ENCODE results near the gene IL17F. TPM values are rescaled to one million over a fixed set of nuclear protein-coding genes. Genes with fewer than 3 reads are reported as not detected.

Gene IL17F
- total RNA-seq, 1 donor from 2014 or later: not detected

- no peak overlapping the region for H3K4me3 ChIP-seq (ENCODE audit: low read depth, low read length)
- TF ChIP-seq, protein P1, sequence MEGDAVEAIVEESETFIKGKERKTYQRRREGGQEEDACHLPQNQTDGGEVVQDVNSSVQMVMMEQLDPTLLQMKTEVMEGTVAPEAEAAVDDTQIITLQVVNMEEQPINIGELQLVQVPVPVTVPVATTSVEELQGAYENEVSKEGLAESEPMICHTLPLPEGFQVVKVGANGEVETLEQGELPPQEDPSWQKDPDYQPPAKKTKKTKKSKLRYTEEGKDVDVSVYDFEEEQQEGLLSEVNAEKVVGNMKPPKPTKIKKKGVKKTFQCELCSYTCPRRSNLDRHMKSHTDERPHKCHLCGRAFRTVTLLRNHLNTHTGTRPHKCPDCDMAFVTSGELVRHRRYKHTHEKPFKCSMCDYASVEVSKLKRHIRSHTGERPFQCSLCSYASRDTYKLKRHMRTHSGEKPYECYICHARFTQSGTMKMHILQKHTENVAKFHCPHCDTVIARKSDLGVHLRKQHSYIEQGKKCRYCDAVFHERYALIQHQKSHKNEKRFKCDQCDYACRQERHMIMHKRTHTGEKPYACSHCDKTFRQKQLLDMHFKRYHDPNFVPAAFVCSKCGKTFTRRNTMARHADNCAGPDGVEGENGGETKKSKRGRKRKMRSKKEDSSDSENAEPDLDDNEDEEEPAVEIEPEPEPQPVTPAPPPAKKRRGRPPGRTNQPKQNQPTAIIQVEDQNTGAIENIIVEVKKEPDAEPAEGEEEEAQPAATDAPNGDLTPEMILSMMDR (conservative IDR thresholded peaks at IDR 0.05; ENCODE audit: low read depth, low read length): no peak
- DNase-seq (ENCODE audit: low read depth): no peak
Measured at GRCh38 chr6:52195886-52196285, 48.4 kb downstream of the IL17F start.

GRCh38 chr6:52191824-52192223, 52.5 kb downstream of the IL17F start:
- no peak for DNase-seq (ENCODE audit: low read depth)
- H3K4me3 ChIP-seq (ENCODE audit: low read depth, low read length): no peak overlapping the region
- TF ChIP-seq, protein P1 (conservative IDR thresholded peaks at IDR 0.05; ENCODE audit: low read depth, low read length): no peak

GRCh38 chr6:52190409-52190808, 53.9 kb downstream of the IL17F start:
- no peak for DNase-seq (ENCODE audit: low read depth)
- no peak overlapping the region for H3K4me3 ChIP-seq (ENCODE audit: low read depth, low read length)
- TF ChIP-seq, protein P1 (conservative IDR thresholded peaks at IDR 0.05; ENCODE audit: low read depth, low read length): no peak

DNA sequence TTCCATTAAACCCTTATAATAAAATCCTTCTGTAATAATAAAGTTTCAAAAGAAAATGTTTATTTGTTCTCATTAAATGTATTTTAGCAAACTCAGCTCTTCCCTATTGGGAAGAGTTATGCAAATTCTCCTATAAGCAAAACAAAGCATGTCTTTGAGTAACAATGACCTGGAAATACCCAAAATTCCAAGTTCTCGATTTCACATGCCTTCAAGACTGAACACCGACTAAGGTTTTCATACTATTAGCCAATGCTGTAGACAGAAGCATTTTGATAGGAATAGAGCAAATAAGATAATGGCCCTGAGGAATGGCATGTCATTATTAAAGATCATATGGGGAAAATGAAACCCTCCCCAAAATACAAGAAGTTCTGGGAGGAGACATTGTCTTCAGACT, 54.3 kb downstream of the IL17F start:
- no peak overlapping the region for H3K4me3 ChIP-seq (ENCODE audit: low read depth, low read length)
- DNase-seq (ENCODE audit: low read depth): no peak
- TF ChIP-seq, protein P1 (conservative IDR thresholded peaks at IDR 0.05; ENCODE audit: low read depth, low read length): no peak

DNA sequence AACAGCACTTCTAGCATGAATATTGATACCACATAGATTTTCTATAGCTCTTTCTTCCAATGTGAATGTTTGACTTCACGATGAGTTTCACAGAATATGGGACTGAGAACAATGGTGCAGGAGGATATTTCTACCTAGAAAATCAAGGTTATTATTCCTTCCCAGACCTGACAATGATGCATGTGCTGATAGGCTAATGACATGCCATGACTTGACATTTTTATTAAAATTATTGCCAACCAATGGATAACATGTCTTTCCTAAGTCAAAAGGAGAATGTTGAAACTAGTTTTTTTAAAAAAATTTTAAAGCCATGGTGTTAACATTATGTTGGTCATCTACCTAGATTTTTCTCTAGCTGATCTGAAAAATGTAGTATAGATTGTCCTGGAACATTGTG, 57.2 kb downstream of the IL17F start:
- no peak overlapping the region for H3K4me3 ChIP-seq (ENCODE audit: low read depth, low read length)
- no peak for DNase-seq (ENCODE audit: low read depth)
- TF ChIP-seq, protein P1 (conservative IDR thresholded peaks at IDR 0.05; ENCODE audit: low read depth, low read length): no peak

Other genes starting within 250 kb of the IL17F start
- 1.7 and 1.9 TPM in 2 replicates for gene PKHD1, start 156.9 kb downstream of the IL17F start, total RNA-seq
- gene IL17A, start 58.1 kb downstream of the IL17F start, total RNA-seq: not detected in 2 replicates
- gene MCM3, start 40.2 kb upstream of the IL17F start, total RNA-seq: 137 and 175 TPM in 2 replicates
- gene PAQR8, start 117.7 kb upstream of the IL17F start, total RNA-seq: 6.7 and 8.2 TPM in 2 replicates
- gene EFHC1, start 175.8 kb upstream of the IL17F start, total RNA-seq: 18.1 and 20.2 TPM in 2 replicates

All from epithelial cell of proximal tubule (primary cell).